Endothelial cell of umbilical vein (primary cell): ENCODE results near the gene OR5C1. TPM values are rescaled to one million over a fixed set of nuclear protein-coding genes. Genes with fewer than 3 reads are reported as not detected.

Source experiments
- BruUV-seq: library from RNA; stranded (reverse); fragments of 400-500 nt; replicated peaks from 2 replicates; lab custom pipeline; 2021; lab: Mats Ljungman, UMichigan
- CTCF ChIA-PET: fragments of 300-600, 350-600 bp; sonication (Branson Sonifier 250); formaldehyde crosslinking; loops from one replicate; lab custom pipeline; 2021; ENCODE audit warnings: antibody characterized with exemption, inconsistent platforms; lab: Charles Lee
- POLR2A ChIA-PET: fragments of 300-600, 350-600 bp; sonication (Branson Sonifier 250); formaldehyde crosslinking; loops from one replicate; lab custom pipeline; 2021; ENCODE audit warnings: antibody characterized with exemption, inconsistent platforms; lab: Charles Lee
- DNase-seq: peaks from one replicate; pipeline ENCODE4 v3.0.0-alpha.2; 2011; ENCODE audit warnings: low read depth, low spot score
- FAIRE-seq: peaks from 2 replicates; lab custom pipeline; 2011; peaks lifted over from hg19 to GRCh38; lab: Jason Lieb, UNC
- H2AFZ ChIP-seq: 2 replicates; pipeline ENCODE4 v1.6.0; 2012; ENCODE audit warnings: low read depth, low read length, control low read depth, inconsistent platforms
- H3K27ac ChIP-seq: 2 replicates; pipeline ENCODE4 v1.5.1; 2011; ENCODE audit warnings: low read depth, mild to moderate bottlenecking, control low read depth, low read length, moderate library complexity; ENCODE audit not compliant: insufficient read depth
- H3K27me3 ChIP-seq, 2 experiments: 2 replicates each; pipeline versions ENCODE4 v1.6.0 to v1.6.1; 2011; ENCODE audit warnings: low read length in 2 of 2, mixed read lengths in 1 of 2; ENCODE audit not compliant: control insufficient read depth in 2 of 2, insufficient read depth in 2 of 2
- H3K36me3 ChIP-seq, 2 experiments: 2 replicates in 1 of 2; 3 replicates in 1 of 2; pipeline ENCODE4 v1.5.1; 2011; ENCODE audit warnings: low read length in 2 of 2, mild to moderate bottlenecking in 1 of 2, moderate library complexity in 1 of 2; ENCODE audit not compliant: control insufficient read depth in 2 of 2, insufficient read depth in 2 of 2; ENCODE audit errors: extremely low read depth in 1 of 2
- H3K4me1 ChIP-seq: 3 replicates; pipeline ENCODE4 v1.5.1; 2011; ENCODE audit warnings: mild to moderate bottlenecking, low read length; ENCODE audit not compliant: control insufficient read depth, insufficient read depth; ENCODE audit errors: extremely low read depth
- H3K4me2 ChIP-seq: 2 replicates; pipeline ENCODE4 v1.6.1; 2011; ENCODE audit warnings: low read length, control low read depth, mixed read lengths; ENCODE audit not compliant: insufficient read depth
- H3K4me3 ChIP-seq, 3 experiments: fragments of 200-600 bp in 1 of 3; sonication (generic), shearing (Covaris generic) in 1 of 3; replicated peaks in 1 of 3; 2 replicates each; pipeline ENCODE4 v1.5.1; 2011 to 2016; ENCODE audit warnings: control low read depth in 3 of 3, low read length in 3 of 3, mild to moderate bottlenecking in 2 of 3, inconsistent platforms in 1 of 3, low read depth in 1 of 3, moderate library complexity in 1 of 3; ENCODE audit not compliant: insufficient read depth in 1 of 3
- H3K79me2 ChIP-seq: 2 replicates; pipeline ENCODE4 v1.6.0; 2012; ENCODE audit warnings: low read length, inconsistent platforms; ENCODE audit not compliant: control insufficient read depth, insufficient read depth
- H3K9ac ChIP-seq: replicated peaks from 2 replicates; pipeline ENCODE3; 2011; ENCODE audit warnings: low read length, control low read depth; ENCODE audit not compliant: insufficient read depth; ENCODE audit errors: extremely low read depth
- H3K9me1 ChIP-seq: replicated peaks from 3 replicates; pipeline ENCODE4 v1.6.0; 2011; ENCODE audit warnings: mild to moderate bottlenecking, low read length; ENCODE audit not compliant: control insufficient read depth, insufficient read depth; ENCODE audit errors: extremely low read depth
- H3K9me3 ChIP-seq: replicated peaks from 2 replicates; pipeline ENCODE4 v1.5.1; 2012; ENCODE audit warnings: low read length, inconsistent platforms; ENCODE audit not compliant: control insufficient read depth, insufficient read depth
- H4K20me1 ChIP-seq: replicated peaks from 2 replicates; pipeline ENCODE3; 2011; ENCODE audit warnings: mild to moderate bottlenecking, low read length; ENCODE audit not compliant: control insufficient read depth, insufficient read depth; ENCODE audit errors: extremely low read depth
- EZH2 ChIP-seq: IDR thresholded peaks from 2 replicates; pipeline ENCODE4 v1.6.1; 2012; ENCODE audit warnings: borderline replicate concordance, low read depth, mild to moderate bottlenecking, moderate library complexity, low read length, inconsistent platforms; ENCODE audit not compliant: severe bottlenecking
- FOS ChIP-seq: IDR thresholded peaks from 2 replicates; pipeline ENCODE4 v1.6.1; 2011; ENCODE audit warnings: mild to moderate bottlenecking, low read length, moderate library complexity, borderline replicate concordance; ENCODE audit not compliant: insufficient read depth
- GATA2 ChIP-seq: IDR thresholded peaks from 2 replicates; pipeline ENCODE4 v1.7.0; 2011; ENCODE audit warnings: low read depth, mild to moderate bottlenecking, moderate library complexity, mixed read lengths, low read length; ENCODE audit not compliant: insufficient read length, insufficient read depth
- JUN ChIP-seq: IDR thresholded peaks from 2 replicates; pipeline ENCODE4 v1.6.1; 2011; ENCODE audit warnings: borderline replicate concordance, low read depth; ENCODE audit not compliant: insufficient read length, insufficient read depth
- MYC ChIP-seq: IDR thresholded peaks from one replicate; pipeline ENCODE4 v1.6.1; 2011; ENCODE audit warnings: mild to moderate bottlenecking, low read depth, low read length
- POLR2A ChIP-seq: IDR thresholded peaks from 2 replicates; pipeline ENCODE4 v1.6.1; 2012; ENCODE audit warnings: low read depth, mild to moderate bottlenecking, control low read depth, low read length
- POLR2AphosphoS5 ChIP-seq: IDR thresholded peaks from 2 replicates; pipeline ENCODE4 v1.6.1; 2012; ENCODE audit warnings: low read depth, mild to moderate bottlenecking, control low read depth, low read length, moderate library complexity; ENCODE audit not compliant: insufficient read depth
- dilution Hi-C: fragments of 300-500 bp; cut with MboI; formaldehyde crosslinking; loops from one replicate; pipeline ENCODE4 v1.15.0; 2019; ENCODE audit warnings: low sequenced_read_pairs; ENCODE audit not compliant: extremely low pct_ligation_motif_present
- intact Hi-C: fragments of 100-400 bp; cut with micrococcal nuclease; formaldehyde crosslinking; loops from one replicate; pipeline ENCODE4 v1.10.0; 2022
- polyA plus RNA-seq, 4 experiments: library from polyadenylated mRNA; depleted of rRNA in 3 of 4; stranded (reverse) in 3 of 4; unstranded in 1 of 4; fragments of >200 nt; gene quantifications; 2 replicates each; pipeline versions ENCODE4 v1.2.1 to v1.2.3, GENCODE V29; 2011 to 2012; ENCODE audit warnings: missing spikeins in 1 of 4
- total RNA-seq: library from RNA; stranded (reverse); gene quantifications from 2 replicates; pipeline ENCODE4 v1.2.3, GENCODE V29; 2021
- TF ChIP-seq, protein P1 (sequence below), 2 donors: IDR thresholded peaks; 1 replicate in 1 of 2; 2 replicates in 1 of 2; pipeline ENCODE4 v1.5.1; 2011; ENCODE audit warnings: low read length in 2 of 2, mild to moderate bottlenecking in 2 of 2, moderate library complexity in 2 of 2, control low read depth in 1 of 2, inconsistent platforms in 1 of 2, low read depth in 1 of 2; ENCODE audit not compliant: insufficient read depth in 1 of 2; ENCODE audit errors: extremely low read depth in 1 of 2
- TF ChIP-seq, protein P2 (sequence below): IDR thresholded peaks from 2 replicates; pipeline ENCODE4 v1.6.1; 2011; ENCODE audit not compliant: insufficient read depth, insufficient read length

Gene OR5C1
- total and polyA plus RNA-seq, 2 donors (not counting 3 experiments of a cell fraction or from before 2014, with no cell fraction given) = not detected

DNA sequence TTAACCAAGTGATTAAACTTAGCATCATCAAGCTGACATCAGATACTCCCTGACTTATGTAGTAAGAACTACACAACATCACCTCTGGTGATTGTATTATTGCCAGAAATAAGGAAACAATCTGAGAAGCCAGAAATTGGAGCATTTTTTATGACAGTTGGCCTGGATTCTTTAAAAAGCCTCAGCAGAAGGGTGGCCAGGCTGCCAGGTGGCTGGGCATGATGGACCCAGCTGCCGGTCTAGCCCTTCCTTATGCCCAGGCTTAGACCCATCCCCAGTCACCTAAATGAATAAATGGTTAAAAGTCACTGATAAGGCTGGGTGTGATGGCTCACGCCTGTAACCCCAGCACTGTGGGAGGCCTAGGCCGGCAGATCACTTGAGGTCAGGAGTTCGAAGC, 24.0 kb downstream of the OR5C1 start:
- FAIRE-seq = no peak
- no peak for TF ChIP-seq MYC
- TF ChIP-seq POLR2A = no peak
- no peak for TF ChIP-seq FOS
- TF ChIP-seq, protein P1, sequence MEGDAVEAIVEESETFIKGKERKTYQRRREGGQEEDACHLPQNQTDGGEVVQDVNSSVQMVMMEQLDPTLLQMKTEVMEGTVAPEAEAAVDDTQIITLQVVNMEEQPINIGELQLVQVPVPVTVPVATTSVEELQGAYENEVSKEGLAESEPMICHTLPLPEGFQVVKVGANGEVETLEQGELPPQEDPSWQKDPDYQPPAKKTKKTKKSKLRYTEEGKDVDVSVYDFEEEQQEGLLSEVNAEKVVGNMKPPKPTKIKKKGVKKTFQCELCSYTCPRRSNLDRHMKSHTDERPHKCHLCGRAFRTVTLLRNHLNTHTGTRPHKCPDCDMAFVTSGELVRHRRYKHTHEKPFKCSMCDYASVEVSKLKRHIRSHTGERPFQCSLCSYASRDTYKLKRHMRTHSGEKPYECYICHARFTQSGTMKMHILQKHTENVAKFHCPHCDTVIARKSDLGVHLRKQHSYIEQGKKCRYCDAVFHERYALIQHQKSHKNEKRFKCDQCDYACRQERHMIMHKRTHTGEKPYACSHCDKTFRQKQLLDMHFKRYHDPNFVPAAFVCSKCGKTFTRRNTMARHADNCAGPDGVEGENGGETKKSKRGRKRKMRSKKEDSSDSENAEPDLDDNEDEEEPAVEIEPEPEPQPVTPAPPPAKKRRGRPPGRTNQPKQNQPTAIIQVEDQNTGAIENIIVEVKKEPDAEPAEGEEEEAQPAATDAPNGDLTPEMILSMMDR (IDR thresholded peaks at IDR 0.05; ENCODE audit: extremely low read depth in 1 of 2, insufficient read depth in 1 of 2, low read depth in 1 of 2, low read length in 2 of 2) = no peak
- no peak for TF ChIP-seq POLR2AphosphoS5
- no peak for TF ChIP-seq GATA2
- TF ChIP-seq, protein P2, sequence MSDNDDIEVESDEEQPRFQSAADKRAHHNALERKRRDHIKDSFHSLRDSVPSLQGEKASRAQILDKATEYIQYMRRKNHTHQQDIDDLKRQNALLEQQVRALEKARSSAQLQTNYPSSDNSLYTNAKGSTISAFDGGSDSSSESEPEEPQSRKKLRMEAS = no peak
- TF ChIP-seq EZH2 = no peak
- no peak for TF ChIP-seq JUN
- H4K20me1 ChIP-seq = no peaks in the 10 kb centered on the region
- H3K4me2 ChIP-seq = no peak overlapping the region
- H3K27ac ChIP-seq = no peak overlapping the region
- H3K9me1 ChIP-seq = no peaks in the 10 kb centered on the region
- no peak overlapping the region for H3K4me3 ChIP-seq
- intact Hi-C loops (loop anchor here (5.0 kb wide), 1 partner anchor 440 kb away; the partner anchor contains the start of gene PTGS1), dilution Hi-C loops (no loop called here)
- H3K9me3 ChIP-seq = no peaks in the 10 kb centered on the region
- no peak overlapping the region for H3K9ac ChIP-seq
- no peaks in the 10 kb centered on the region for H3K27me3 ChIP-seq
- H3K4me1 ChIP-seq = peaks cover 30% of the 10 kb centered on the region
- no TSS peak for BruUV-seq
- DNase-seq = no peak
- CTCF ChIA-PET = interaction anchor here (3.4 to 7.7 kb wide), 3 partner anchors 313 to 462 kb away, joined by 22 to 97 read pairs (median 52); no protein-coding TSS in a partner anchor
- H3K36me3 ChIP-seq = no peaks in the 10 kb centered on the region
- POLR2A ChIA-PET = no interaction called here
- no peak overlapping the region for H2AFZ ChIP-seq
- peaks cover 4% of the 10 kb centered on the region for H3K79me2 ChIP-seq
